IgD-negative memory B cell (primary cell): ENCODE results near the gene COPS8. TPM values are rescaled to one million over a fixed set of nuclear protein-coding genes. Genes with fewer than 3 reads are reported as not detected.

Experiments
- H3K27ac Mint-ChIP-seq, 3 donors: one replicate each; pipeline ENCODE4 v1.8.0; 2020 to 2022; ENCODE audit warnings: mild to moderate bottlenecking in 3 of 3, mixed read lengths in 3 of 3, moderate library complexity in 1 of 3
- H3K27me3 Mint-ChIP-seq: one replicate; pipeline ENCODE4 v1.8.0; 2021; ENCODE audit warnings: mixed read lengths
- H3K36me3 Mint-ChIP-seq: one replicate; pipeline ENCODE4 v1.8.0; 2020; ENCODE audit warnings: mild to moderate bottlenecking, mixed read lengths
- H3K4me1 Mint-ChIP-seq, 3 donors: one replicate each; pipeline ENCODE4 v1.8.0; 2020 to 2022; ENCODE audit warnings: mixed read lengths in 3 of 3, mild to moderate bottlenecking in 1 of 3
- H3K4me3 Mint-ChIP-seq, 4 donors: one replicate each; pipeline ENCODE4 v1.8.0; 2020 to 2022; ENCODE audit warnings: mild to moderate bottlenecking in 4 of 4, mixed read lengths in 4 of 4, moderate library complexity in 3 of 4
- H3K9me3 Mint-ChIP-seq, 3 donors: one replicate each; pipeline ENCODE4 v1.8.0; 2020 to 2021; ENCODE audit warnings: mixed read lengths in 3 of 3, mild to moderate bottlenecking in 1 of 3
- polyA plus RNA-seq: library from polyadenylated mRNA; unstranded; fragments of 300-500 nt; fragmentation: Illumina TruSeq; gene quantifications from one replicate; pipeline ENCODE4 v1.2.3, GENCODE V29; 2021

The COPS8 gene
- 51.1 TPM for polyA plus RNA-seq

GRCh38 chr2:237085248-237086221 lies at the start of gene COPS8:
TSS of gene COPS8 (plus strand) at chr2:237085889. CDS start at chr2:237085965, 76 bp downstream.
- Mint-ChIP-seq H3K27me3 (no peaks in the 10 kb centered on the region), H3K27ac (peak within 1 kb of the TSS; percentile 87 to 99 (median 98)), H3K36me3 (no peaks in the 10 kb centered on the region), H3K4me3 (peak within 1 kb of the TSS; percentile 97 to 100 (median 97)), H3K4me1 (peaks cover 9 to 15% (median 10%) of the 10 kb centered on the region in 3 donors), H3K9me3 (no peaks in the 10 kb centered on the region)

- H3K4me1 Mint-ChIP-seq, result no peaks in the 10 kb centered on the region
- no peaks in the 10 kb centered on the region for H3K36me3 Mint-ChIP-seq
- no peak overlapping the region for H3K4me3 Mint-ChIP-seq
- H3K27ac Mint-ChIP-seq, result no peak overlapping the region
- peaks cover 3% of the 10 kb centered on the region for H3K27me3 Mint-ChIP-seq
- H3K9me3 Mint-ChIP-seq, result no peaks in the 10 kb centered on the region
Observed at GRCh38 chr2:237039301-237040031, 46.2 kb upstream of the COPS8 start.

- H3K27me3 Mint-ChIP-seq, result peaks cover 3% of the 10 kb centered on the region
- H3K4me3 Mint-ChIP-seq, result no peak overlapping the region
- H3K36me3 Mint-ChIP-seq, result no peaks in the 10 kb centered on the region
- H3K27ac Mint-ChIP-seq, result no peak overlapping the region
- no peaks in the 10 kb centered on the region for H3K4me1 Mint-ChIP-seq
- H3K9me3 Mint-ChIP-seq, result no peaks in the 10 kb centered on the region
Observed at GRCh38 chr2:237041231-237041630, 44.5 kb upstream of the COPS8 start.

DNA sequence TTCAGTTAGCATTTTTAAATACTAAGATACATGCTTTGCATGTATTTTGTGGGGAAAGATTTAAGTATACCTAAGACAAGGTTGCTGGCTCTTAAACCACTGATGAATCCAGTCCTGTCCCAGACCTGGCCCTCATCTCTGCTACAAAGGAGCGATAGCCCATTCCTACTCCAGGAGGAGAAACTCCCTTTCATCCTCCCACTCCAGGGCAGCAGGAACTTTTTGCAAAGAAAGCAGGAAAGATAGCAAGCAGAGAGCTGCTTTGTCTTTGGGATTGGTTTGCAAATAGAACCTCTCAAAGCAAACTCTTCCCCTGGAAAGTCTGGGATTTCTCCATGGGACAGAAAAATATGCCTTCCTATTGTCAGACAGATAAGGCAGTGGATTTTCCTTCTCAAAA lies 43.6 kb upstream of the COPS8 start:
- Mint-ChIP-seq H3K27ac (no peak overlapping the region), H3K27me3 (peaks cover 3% of the 10 kb centered on the region), H3K9me3 (no peaks in the 10 kb centered on the region), H3K36me3 (no peaks in the 10 kb centered on the region), H3K4me3 (no peak overlapping the region), H3K4me1 (no peaks in the 10 kb centered on the region)

- Mint-ChIP-seq H3K27me3 (peaks cover 3% of the 10 kb centered on the region), H3K27ac (no peak overlapping the region)
Observed at GRCh38 chr2:237043866-237044265, 41.8 kb upstream of the COPS8 start.

GRCh38 chr2:237044281-237044680 lies 41.4 kb upstream of the COPS8 start:
- H3K9me3 Mint-ChIP-seq, result peaks cover 1 to 13% (median 4%) of the 10 kb centered on the region in 3 donors
- H3K27ac Mint-ChIP-seq, result no peak overlapping the region
- H3K27me3 Mint-ChIP-seq, result peaks cover 3% of the 10 kb centered on the region
- H3K36me3 Mint-ChIP-seq, result no peaks in the 10 kb centered on the region
- no peaks in the 10 kb centered on the region for H3K4me1 Mint-ChIP-seq
- H3K4me3 Mint-ChIP-seq, result no peak overlapping the region

More at GRCh38 chr2:237043866-237044265, 41.8 kb upstream of the COPS8 start:
- no peaks in the 10 kb centered on the region for H3K4me1 Mint-ChIP-seq
- H3K9me3 Mint-ChIP-seq, result peaks cover 1 to 10% (median 3%) of the 10 kb centered on the region in 3 donors
- H3K4me3 Mint-ChIP-seq, result no peak overlapping the region
- H3K36me3 Mint-ChIP-seq, result no peaks in the 10 kb centered on the region

DNA sequence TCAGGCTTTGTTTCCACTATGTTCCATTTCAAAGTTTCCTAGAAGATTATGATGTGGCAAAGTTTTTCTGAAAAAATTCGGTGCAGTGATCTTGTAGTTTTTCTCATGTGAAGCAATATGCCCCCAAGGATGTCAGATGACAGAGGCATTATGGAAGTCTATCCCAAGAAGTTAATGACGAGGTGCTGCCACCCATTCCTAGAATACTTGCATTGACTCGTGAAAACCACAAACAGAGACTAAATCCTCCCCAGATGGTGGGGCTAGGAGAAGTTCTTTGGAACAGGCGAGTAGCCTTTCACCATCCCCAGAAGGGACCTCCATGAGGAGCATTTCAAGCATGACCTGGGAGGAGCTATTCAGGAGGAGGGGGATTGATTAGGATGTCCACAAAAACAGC lies 40.2 kb upstream of the COPS8 start:
- Mint-ChIP-seq H3K36me3 (peaks cover 1% of the 10 kb centered on the region), H3K4me3 (no peak overlapping the region), H3K27ac (no peak overlapping the region), H3K4me1 (no peaks in the 10 kb centered on the region), H3K9me3 (peaks cover 1 to 19% (median 8%) of the 10 kb centered on the region in 3 donors), H3K27me3 (peaks cover 2% of the 10 kb centered on the region)

DNA sequence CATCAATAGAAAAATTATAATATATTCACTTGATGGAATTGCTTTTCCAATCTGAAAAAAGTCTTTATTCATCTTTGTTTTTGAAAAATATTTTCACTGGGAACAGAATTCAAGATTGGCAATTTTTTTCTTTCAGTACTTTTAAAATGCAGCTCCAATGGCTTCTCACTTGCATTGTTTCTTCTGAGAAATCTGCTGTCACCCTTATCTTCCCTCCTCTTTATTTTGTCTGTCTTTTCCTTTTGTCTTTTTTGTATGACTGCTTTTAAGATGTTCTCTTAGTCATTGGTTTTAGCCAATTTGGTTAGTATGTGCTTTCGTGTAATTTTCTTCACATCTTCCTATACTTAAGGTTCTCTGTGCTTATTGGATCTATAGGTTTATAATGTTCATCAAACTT lies 37.1 kb upstream of the COPS8 start:
- Mint-ChIP-seq H3K4me3 (no peak overlapping the region), H3K27me3 (peaks cover 2% of the 10 kb centered on the region), H3K36me3 (peaks cover 1% of the 10 kb centered on the region), H3K4me1 (peaks cover 0 to 2% (median 0%) of the 10 kb centered on the region in 3 donors), H3K9me3 (peaks cover 1 to 19% (median 8%) of the 10 kb centered on the region in 3 donors), H3K27ac (no peak overlapping the region)

GRCh38 chr2:237051861-237052260 lies 33.8 kb upstream of the COPS8 start:
- Mint-ChIP-seq H3K27ac (no peak overlapping the region), H3K4me3 (no peak overlapping the region), H3K9me3 (peaks cover 1 to 19% (median 8%) of the 10 kb centered on the region in 3 donors), H3K27me3 (peaks cover 2% of the 10 kb centered on the region), H3K4me1 (peaks cover 0 to 2% (median 0%) of the 10 kb centered on the region in 3 donors), H3K36me3 (peaks cover 1% of the 10 kb centered on the region)

GRCh38 chr2:237053066-237053465 lies 32.6 kb upstream of the COPS8 start:
- Mint-ChIP-seq H3K4me3 (no peak overlapping the region), H3K27ac (no peak overlapping the region), H3K9me3 (peaks cover 1 to 17% (median 8%) of the 10 kb centered on the region in 3 donors), H3K27me3 (peaks cover 2% of the 10 kb centered on the region), H3K36me3 (peaks cover 3% of the 10 kb centered on the region), H3K4me1 (peaks cover 5 to 7% (median 5%) of the 10 kb centered on the region in 3 donors)

GRCh38 chr2:237055386-237056100 lies 30.1 kb upstream of the COPS8 start:
- H3K36me3 Mint-ChIP-seq, result peaks cover 1% of the 10 kb centered on the region
- no peak overlapping the region for H3K4me3 Mint-ChIP-seq
- no peaks in the 10 kb centered on the region for H3K9me3 Mint-ChIP-seq
- H3K27me3 Mint-ChIP-seq, result peaks cover 15% of the 10 kb centered on the region
- peaks cover 18 to 31% (median 18%) of the 10 kb centered on the region in 3 donors for H3K4me1 Mint-ChIP-seq
- H3K27ac Mint-ChIP-seq, result no peak overlapping the region

DNA sequence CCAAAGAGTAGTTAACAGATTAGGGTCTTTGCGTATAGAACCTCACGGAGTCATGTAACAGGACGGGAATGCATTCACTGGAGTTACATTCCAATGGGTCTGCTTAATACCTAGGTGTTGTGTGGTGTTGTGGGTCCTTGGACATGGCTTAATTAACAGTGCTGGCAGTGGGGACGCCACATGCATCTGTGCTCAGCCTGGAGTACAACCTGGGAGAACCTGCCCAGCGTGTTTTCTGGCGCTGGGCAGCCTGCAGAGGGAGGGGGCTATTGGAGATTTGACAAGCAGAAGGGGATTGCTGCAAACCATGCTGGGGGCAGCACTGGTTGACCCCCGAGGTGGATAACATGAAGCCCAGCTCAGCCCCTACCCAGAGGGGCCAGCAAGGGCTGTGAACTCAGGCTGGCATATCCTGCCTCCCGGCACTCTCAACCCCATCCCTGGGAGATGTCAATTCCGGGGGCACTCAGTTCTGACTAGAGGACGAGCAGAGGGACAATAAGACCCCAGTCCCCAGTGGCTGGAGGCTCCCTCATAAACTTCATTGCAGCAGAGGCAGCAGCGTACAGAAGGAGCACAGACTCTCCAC lies 29.3 kb upstream of the COPS8 start:
- Mint-ChIP-seq H3K27me3 (peaks cover 21% of the 10 kb centered on the region), H3K4me3 (peak overlapping the region in 1 of 4 donors; percentile 41), H3K9me3 (no peaks in the 10 kb centered on the region), H3K4me1 (peaks cover 23 to 36% (median 23%) of the 10 kb centered on the region in 3 donors), H3K27ac (no peak overlapping the region), H3K36me3 (peaks cover 1% of the 10 kb centered on the region)

GRCh38 chr2:237057107-237057506 lies 28.6 kb upstream of the COPS8 start:
- peaks cover 22% of the 10 kb centered on the region for H3K27me3 Mint-ChIP-seq
- H3K4me1 Mint-ChIP-seq, result peaks cover 23 to 36% (median 23%) of the 10 kb centered on the region in 3 donors
- H3K27ac Mint-ChIP-seq, result no peak overlapping the region
- H3K36me3 Mint-ChIP-seq, result peaks cover 1% of the 10 kb centered on the region
- H3K9me3 Mint-ChIP-seq, result no peaks in the 10 kb centered on the region
- peak overlapping the region in 1 of 4 donors; percentile 16 for H3K4me3 Mint-ChIP-seq

GRCh38 chr2:237057893-237058300 lies 27.8 kb upstream of the COPS8 start:
- H3K27me3 Mint-ChIP-seq, result peaks cover 22% of the 10 kb centered on the region
- H3K36me3 Mint-ChIP-seq, result peaks cover 1% of the 10 kb centered on the region
- H3K4me3 Mint-ChIP-seq, result peak overlapping the region; percentile 81 to 94 (median 87)
- peaks cover 22 to 36% (median 23%) of the 10 kb centered on the region in 3 donors for H3K4me1 Mint-ChIP-seq
- H3K27ac Mint-ChIP-seq, result peak overlapping the region in 1 of 3 donors; percentile 20
- H3K9me3 Mint-ChIP-seq, result no peaks in the 10 kb centered on the region
